HCT116 (cell line): Measurements from ENCODE around the gene AGAP1. TPM values are rescaled to one million over a fixed set of nuclear protein-coding genes. Genes with fewer than 3 reads are reported as not detected.

ENCODE experiments used
- ATAC-seq: fragments of 200-7000 bp; cut with Tn5 transposase; 2 replicates; pipeline ENCODE4 v1.9.1; 2020; ENCODE audit warnings: mild to moderate bottlenecking, moderate library complexity
- BruUV-seq: library from RNA; stranded (reverse); fragments of 400-500 nt; replicated peaks from 2 replicates; lab custom pipeline; 2021; lab: Mats Ljungman, UMichigan
- CTCF ChIA-PET: fragments of 300-600 bp; sonication (Branson Sonifier 250); formaldehyde crosslinking; loops from one replicate; lab custom pipeline; 2021; ENCODE audit warnings: antibody characterized with exemption; lab: Charles Lee
- POLR2A ChIA-PET: fragments of 300-600, 350-600 bp; sonication (Branson Sonifier 250); formaldehyde crosslinking; loops from one replicate; lab custom pipeline; 2021; ENCODE audit warnings: antibody characterized with exemption; lab: Charles Lee
- RAD21 ChIA-PET, 2 experiments: fragments of 300-600 bp; sonication (Branson Sonifier 250); formaldehyde crosslinking; loops; one replicate each; lab custom pipeline; 2023; ENCODE audit warnings: low total read pairs in 2 of 2; ENCODE audit not compliant: uncharacterized antibody in 2 of 2, unreplicated experiment in 2 of 2, low non-redundant PET in 1 of 2; lab: Charles Lee
- DNase-seq: peaks from one replicate; pipeline ENCODE4 v3.0.0-alpha.2; 2010; ENCODE audit warnings: low read depth, low spot score
- H2AFZ ChIP-seq: fragments of 200-600 bp; shearing (Covaris generic), sonication (generic); 2 replicates; pipeline ENCODE4 v1.6.1; 2017; ENCODE audit warnings: low read depth, mixed run types, mixed read lengths, antibody characterized with exemption, low read length; ENCODE audit not compliant: poor library complexity, severe bottlenecking
- H3K27ac ChIP-seq: 2 replicates; pipeline ENCODE4 v1.5.1; 2012; ENCODE audit warnings: low read depth, low read length
- H3K27me3 ChIP-seq: fragments of 200-600 bp; sonication (generic); 2 replicates; pipeline ENCODE4 v1.6.1; 2016; ENCODE audit warnings: mixed run types, low read length, mixed read lengths; ENCODE audit not compliant: insufficient read depth
- H3K36me3 ChIP-seq, 2 experiments: fragments of 200-500 bp in 1 of 2; fragments of 200-600 bp in 1 of 2; sonication (Bioruptor generic) in 1 of 2; sonication (generic) in 1 of 2; 2 replicates each; pipeline versions ENCODE4 v1.5.1 to v1.6.1; 2014 to 2016; ENCODE audit warnings: low read length in 2 of 2, inconsistent platforms in 1 of 2, mixed read lengths in 1 of 2, mixed run types in 1 of 2; ENCODE audit not compliant: insufficient read depth in 2 of 2, control insufficient read depth in 1 of 2
- H3K4me1 ChIP-seq, 2 experiments: fragments of 200-600 bp in 1 of 2; sonication (generic) in 1 of 2; 2 replicates each; pipeline versions ENCODE4 v1.5.1 to v1.6.1; 2012 to 2017; ENCODE audit warnings: low read length in 2 of 2, inconsistent platforms in 1 of 2, mild to moderate bottlenecking in 1 of 2, mixed read lengths in 1 of 2, mixed run types in 1 of 2, moderate library complexity in 1 of 2; ENCODE audit not compliant: insufficient read depth in 2 of 2, control insufficient read depth in 1 of 2
- H3K4me2 ChIP-seq: fragments of 200-600 bp; sonication (generic); 2 replicates; pipeline ENCODE4 v1.6.1; 2017; ENCODE audit warnings: mixed run types, low read length, mixed read lengths
- H3K4me3 ChIP-seq, 2 experiments: fragments of 200-600 bp in 1 of 2; sonication (generic) in 1 of 2; replicated peaks in 1 of 2; 2 replicates each; pipeline ENCODE4 v1.5.1; 2011 to 2016; ENCODE audit warnings: low read length in 2 of 2, control low read depth in 1 of 2, low read depth in 1 of 2, mild to moderate bottlenecking in 1 of 2, mixed read lengths in 1 of 2, mixed run types in 1 of 2
- H3K79me2 ChIP-seq: fragments of 200-600 bp; sonication (generic); 2 replicates; pipeline ENCODE4 v1.6.1; 2017; ENCODE audit warnings: mild to moderate bottlenecking, mixed run types, low read length, moderate library complexity, mixed read lengths; ENCODE audit not compliant: insufficient read depth
- H3K9ac ChIP-seq: fragments of 200-600 bp; sonication (generic); 2 replicates; pipeline ENCODE4 v1.6.1; 2016; ENCODE audit warnings: low read length, mixed read lengths
- H3K9me2 ChIP-seq: fragments of 200-600 bp; sonication (generic), shearing (Covaris generic); 2 replicates; pipeline ENCODE4 v1.6.1; 2017; ENCODE audit warnings: mixed run types, mild to moderate bottlenecking, moderate library complexity; ENCODE audit not compliant: insufficient read depth
- H3K9me3 ChIP-seq, 2 experiments: fragments of 200-500 bp in 1 of 2; fragments of 200-600 bp in 1 of 2; sonication (Bioruptor generic) in 1 of 2; sonication (generic) in 1 of 2; 2 replicates each; pipeline ENCODE4 v1.6.1; 2014 to 2017; ENCODE audit warnings: low read length in 2 of 2, mixed read lengths in 2 of 2, inconsistent platforms in 1 of 2, low read depth in 1 of 2, mild to moderate bottlenecking in 1 of 2, mixed run types in 1 of 2, moderate library complexity in 1 of 2; ENCODE audit not compliant: control insufficient read depth in 1 of 2, insufficient read depth in 1 of 2
- H4K20me1 ChIP-seq: fragments of 200-600 bp; sonication (generic), shearing (Covaris generic); 2 replicates; pipeline ENCODE4 v1.6.1; 2017; ENCODE audit warnings: mixed run types, mild to moderate bottlenecking, moderate library complexity; ENCODE audit not compliant: insufficient read depth
- ATF3 ChIP-seq: IDR thresholded peaks from 2 replicates; pipeline ENCODE4 v1.6.1; 2012
- CBX3 ChIP-seq: IDR thresholded peaks from 2 replicates; pipeline ENCODE4 v1.6.1; 2012; ENCODE audit warnings: low read depth
- CEBPB ChIP-seq: IDR thresholded peaks from 2 replicates; pipeline ENCODE4 v1.6.1; 2012; ENCODE audit warnings: low read depth
- ELF1 ChIP-seq: IDR thresholded peaks from 2 replicates; pipeline ENCODE4 v1.6.1; 2012; ENCODE audit warnings: low read depth, borderline replicate concordance
- EZH2 ChIP-seq: fragments of 200-600 bp; sonication (generic); IDR thresholded peaks from 2 replicates; pipeline ENCODE4 v1.6.1; 2017; ENCODE audit warnings: antibody characterized with exemption, mixed run types
- JUND ChIP-seq: IDR thresholded peaks from 2 replicates; pipeline ENCODE4 v1.6.1; 2012
- POLR2AphosphoS5 ChIP-seq: IDR thresholded peaks from 2 replicates; pipeline ENCODE4 v1.6.1; 2011; ENCODE audit warnings: mild to moderate bottlenecking, low read depth, low read length, moderate library complexity
- REST ChIP-seq: IDR thresholded peaks from 2 replicates; pipeline ENCODE4 v1.6.1; 2012; ENCODE audit warnings: low read depth
- TCF7L2 ChIP-seq: IDR thresholded peaks from 2 replicates; pipeline ENCODE4 v1.7.0; 2011; ENCODE audit warnings: borderline replicate concordance, inconsistent platforms; ENCODE audit not compliant: insufficient read depth, insufficient read length; ENCODE audit errors: extremely low read depth
- YY1 ChIP-seq: IDR thresholded peaks from 2 replicates; pipeline ENCODE4 v1.6.1; 2011; ENCODE audit warnings: low read length, low read depth, moderate library complexity, mild to moderate bottlenecking; ENCODE audit not compliant: insufficient replicate concordance; ENCODE audit errors: extremely low read depth
- ZFX ChIP-seq: fragments of 450-650 bp; IDR thresholded peaks from 2 replicates; pipeline ENCODE4 v1.6.1; 2017
- ZNF274 ChIP-seq: fragments of 200-500 bp; sonication (Bioruptor generic); IDR thresholded peaks from 2 replicates; pipeline ENCODE4 v1.6.1; 2014; ENCODE audit warnings: mild to moderate bottlenecking, low read depth, low read length, inconsistent platforms
- intact Hi-C: fragments of 100-400 bp; cut with micrococcal nuclease; formaldehyde crosslinking; loops from 2 replicates; pipeline ENCODE4 v1.10.0; 2022
- total RNA-seq: library from RNA; stranded (reverse); gene quantifications from one replicate; pipeline ENCODE4 v1.2.1, GENCODE V29; 2021; ENCODE audit not compliant: unreplicated experiment
- TF ChIP-seq, protein P1 (sequence below): IDR thresholded peaks from 2 replicates; pipeline ENCODE4 v1.6.1; 2011; ENCODE audit warnings: mild to moderate bottlenecking, low read length, moderate library complexity; ENCODE audit not compliant: insufficient replicate concordance; ENCODE audit errors: extremely low read depth

Gene AGAP1
- total RNA-seq, 1 experiment from 2014 or later, result 43.8 TPM

- TF ChIP-seq REST (no peak), JUND (no peak), ZNF274 (no peak), POLR2AphosphoS5 (no peak), EZH2 (no peak)
Measured at GRCh38 chr2:235903782-235904584, 410.1 kb downstream of the AGAP1 start (continued).

DNA sequence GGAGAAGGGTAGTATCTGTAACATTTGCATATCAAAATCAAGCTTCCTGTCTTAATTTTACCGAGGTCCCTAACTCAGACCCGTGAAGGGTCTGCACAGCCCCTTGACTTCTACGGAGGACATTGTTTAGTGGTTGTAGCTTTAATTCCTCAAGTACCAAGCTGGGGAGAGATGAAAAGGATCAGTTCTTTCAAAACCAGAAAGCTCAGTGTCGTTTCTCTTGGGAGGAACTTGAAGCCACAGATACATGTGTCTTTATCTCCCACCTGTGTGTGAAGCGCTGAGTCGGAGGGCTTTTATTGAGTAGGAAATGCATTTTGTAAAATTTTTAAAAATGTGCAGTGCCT, 410.7 kb downstream of the AGAP1 start:
- Histone ChIP-seq H2AFZ (no peak overlapping the region), H4K20me1 (no peaks in the 10 kb centered on the region), H3K79me2 (no peaks in the 10 kb centered on the region), H3K27me3 (no peaks in the 10 kb centered on the region), H3K27ac (no peak overlapping the region), H3K36me3 (0 out of 4 replicates have a peak, but pooled peaks cover 0 to 3% of the 10 kb centered on the region in 2 experiments), H3K9me3 (no peaks in the 10 kb centered on the region), H3K4me1 (no peaks in the 10 kb centered on the region), H3K4me2 (no peak overlapping the region), H3K4me3 (no peak overlapping the region), H3K9me2 (no peaks in the 10 kb centered on the region), H3K9ac (no peak overlapping the region)
- DNase-seq (no peak), ATAC-seq (no peak)
- CTCF ChIA-PET, result no interaction called here
- POLR2A ChIA-PET, result no interaction called here
- BruUV-seq, result no TSS peak
- intact Hi-C loops, result no loop called here
- RAD21 ChIA-PET, result no interaction called here
- no peak for TF ChIP-seq YY1
- no peak for TF ChIP-seq EZH2
- TF ChIP-seq TCF7L2, result no peak
- TF ChIP-seq CEBPB, result no peak
- TF ChIP-seq CBX3, result no peak
- TF ChIP-seq ZNF274, result no peak
- TF ChIP-seq, protein P1, sequence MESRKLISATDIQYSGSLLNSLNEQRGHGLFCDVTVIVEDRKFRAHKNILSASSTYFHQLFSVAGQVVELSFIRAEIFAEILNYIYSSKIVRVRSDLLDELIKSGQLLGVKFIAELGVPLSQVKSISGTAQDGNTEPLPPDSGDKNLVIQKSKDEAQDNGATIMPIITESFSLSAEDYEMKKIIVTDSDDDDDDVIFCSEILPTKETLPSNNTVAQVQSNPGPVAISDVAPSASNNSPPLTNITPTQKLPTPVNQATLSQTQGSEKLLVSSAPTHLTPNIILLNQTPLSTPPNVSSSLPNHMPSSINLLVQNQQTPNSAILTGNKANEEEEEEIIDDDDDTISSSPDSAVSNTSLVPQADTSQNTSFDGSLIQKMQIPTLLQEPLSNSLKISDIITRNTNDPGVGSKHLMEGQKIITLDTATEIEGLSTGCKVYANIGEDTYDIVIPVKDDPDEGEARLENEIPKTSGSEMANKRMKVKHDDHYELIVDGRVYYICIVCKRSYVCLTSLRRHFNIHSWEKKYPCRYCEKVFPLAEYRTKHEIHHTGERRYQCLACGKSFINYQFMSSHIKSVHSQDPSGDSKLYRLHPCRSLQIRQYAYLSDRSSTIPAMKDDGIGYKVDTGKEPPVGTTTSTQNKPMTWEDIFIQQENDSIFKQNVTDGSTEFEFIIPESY, result no peak
- no peak for TF ChIP-seq ZFX
- TF ChIP-seq ELF1, result no peak
- no peak for TF ChIP-seq ATF3
- TF ChIP-seq, all 23 proteins: peak for 0
